Fibroblast of villous mesenchyme (primary cell): ENCODE results near the gene ITGA11. TPM values are rescaled to one million over a fixed set of nuclear protein-coding genes. Genes with fewer than 3 reads are reported as not detected.

Experiments used
- DNase-seq: peaks from one replicate; pipeline ENCODE4 v3.0.0-alpha.2; 2010; ENCODE audit warnings: low read depth
- H3K4me3 ChIP-seq: 2 replicates; pipeline ENCODE4 v1.5.1; 2011; ENCODE audit warnings: low read depth, mild to moderate bottlenecking, low read length
- CTCF ChIP-seq: IDR thresholded peaks from 2 replicates; pipeline ENCODE4 v1.5.1; 2012; ENCODE audit warnings: low read depth, mild to moderate bottlenecking, low read length; ENCODE audit not compliant: insufficient read depth
- total RNA-seq: library from RNA; depleted of rRNA; stranded (reverse); fragments of >200 nt; gene quantifications from 2 replicates; pipeline ENCODE4 v1.2.3, GENCODE V29; 2012

Gene ITGA11
- total RNA-seq, 1 donor = 87.7 TPM

- no peak for DNase-seq
- TF ChIP-seq CTCF = no peak
- H3K4me3 ChIP-seq = no peak overlapping the region
Observed at GRCh38 chr15:68374168-68374745, 57.7 kb downstream of the ITGA11 start.

GRCh38 chr15:68373028-68373427 is 58.9 kb downstream of the ITGA11 start:
- DNase-seq = no peak
- H3K4me3 ChIP-seq = no peak overlapping the region
- no peak for TF ChIP-seq CTCF

GRCh38 chr15:68372291-68372811 is 59.6 kb downstream of the ITGA11 start:
- no peak for DNase-seq
- peak; percentile 54 for TF ChIP-seq CTCF
- no peak overlapping the region for H3K4me3 ChIP-seq

- no peak for DNase-seq
- H3K4me3 ChIP-seq = no peak overlapping the region
- no peak for TF ChIP-seq CTCF
Observed at GRCh38 chr15:68371851-68372250, 60.1 kb downstream of the ITGA11 start.

GRCh38 chr15:68371160-68371559 is 60.8 kb downstream of the ITGA11 start:
- H3K4me3 ChIP-seq = no peak overlapping the region
- no peak for DNase-seq
- no peak for TF ChIP-seq CTCF

GRCh38 chr15:68370768-68371151 is 61.2 kb downstream of the ITGA11 start:
- TF ChIP-seq CTCF = no peak
- no peak for DNase-seq
- no peak overlapping the region for H3K4me3 ChIP-seq
